ENCODE measurements around the gene ADH5. TPM values are rescaled to one million over a fixed set of nuclear protein-coding genes. Genes with fewer than 3 reads are reported as not detected.

ADH5 gene
- total RNA-seq, 4 donors from 2014 or later: 220 to 333 (median 251) TPM

DNA sequence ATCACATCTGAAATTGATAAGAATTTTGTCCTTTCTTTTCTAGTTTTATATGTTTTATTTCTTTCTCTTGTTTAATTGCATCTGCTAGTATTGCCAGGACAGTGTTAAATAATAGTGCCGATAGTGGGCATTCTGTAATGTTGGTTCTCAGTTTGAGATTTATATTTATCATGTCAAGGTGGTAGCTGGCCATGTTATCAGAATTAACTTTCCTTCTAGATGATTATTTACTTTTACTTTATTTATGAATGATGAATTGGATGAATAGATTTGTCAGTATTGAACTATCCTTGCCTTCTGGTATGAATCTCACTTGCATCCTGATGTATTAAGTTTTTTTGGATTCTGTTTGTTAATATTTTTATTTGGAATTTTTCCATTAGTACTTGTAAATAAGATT lies 50.4 kb downstream of the ADH5 start:
- TF ChIP-seq, protein P1, sequence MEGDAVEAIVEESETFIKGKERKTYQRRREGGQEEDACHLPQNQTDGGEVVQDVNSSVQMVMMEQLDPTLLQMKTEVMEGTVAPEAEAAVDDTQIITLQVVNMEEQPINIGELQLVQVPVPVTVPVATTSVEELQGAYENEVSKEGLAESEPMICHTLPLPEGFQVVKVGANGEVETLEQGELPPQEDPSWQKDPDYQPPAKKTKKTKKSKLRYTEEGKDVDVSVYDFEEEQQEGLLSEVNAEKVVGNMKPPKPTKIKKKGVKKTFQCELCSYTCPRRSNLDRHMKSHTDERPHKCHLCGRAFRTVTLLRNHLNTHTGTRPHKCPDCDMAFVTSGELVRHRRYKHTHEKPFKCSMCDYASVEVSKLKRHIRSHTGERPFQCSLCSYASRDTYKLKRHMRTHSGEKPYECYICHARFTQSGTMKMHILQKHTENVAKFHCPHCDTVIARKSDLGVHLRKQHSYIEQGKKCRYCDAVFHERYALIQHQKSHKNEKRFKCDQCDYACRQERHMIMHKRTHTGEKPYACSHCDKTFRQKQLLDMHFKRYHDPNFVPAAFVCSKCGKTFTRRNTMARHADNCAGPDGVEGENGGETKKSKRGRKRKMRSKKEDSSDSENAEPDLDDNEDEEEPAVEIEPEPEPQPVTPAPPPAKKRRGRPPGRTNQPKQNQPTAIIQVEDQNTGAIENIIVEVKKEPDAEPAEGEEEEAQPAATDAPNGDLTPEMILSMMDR (IDR thresholded peaks at IDR 0.05; ENCODE audit: low read depth): no peak

DNA sequence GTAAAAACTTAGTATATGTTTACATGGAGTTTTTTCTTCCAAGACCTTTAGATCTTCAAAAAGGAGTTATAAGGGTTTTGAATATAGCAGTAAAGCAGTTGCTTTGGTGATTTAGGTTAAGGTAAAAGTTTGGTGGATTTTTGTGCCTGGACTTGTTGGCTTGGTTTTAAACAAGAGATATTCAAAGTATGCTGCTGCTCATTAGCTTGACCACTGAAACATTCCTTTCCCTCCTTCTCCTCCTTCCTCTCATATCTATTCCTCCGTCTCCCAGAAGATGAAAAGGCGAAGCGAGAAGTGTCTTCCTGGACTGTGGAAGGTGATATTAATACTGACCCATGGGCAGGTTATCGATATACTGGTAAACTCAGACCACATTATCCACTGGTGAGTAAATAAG lies 54.6 kb downstream of the ADH5 start:
- TF ChIP-seq, protein P1 (IDR thresholded peaks at IDR 0.05; ENCODE audit: low read depth): no peak

DNA sequence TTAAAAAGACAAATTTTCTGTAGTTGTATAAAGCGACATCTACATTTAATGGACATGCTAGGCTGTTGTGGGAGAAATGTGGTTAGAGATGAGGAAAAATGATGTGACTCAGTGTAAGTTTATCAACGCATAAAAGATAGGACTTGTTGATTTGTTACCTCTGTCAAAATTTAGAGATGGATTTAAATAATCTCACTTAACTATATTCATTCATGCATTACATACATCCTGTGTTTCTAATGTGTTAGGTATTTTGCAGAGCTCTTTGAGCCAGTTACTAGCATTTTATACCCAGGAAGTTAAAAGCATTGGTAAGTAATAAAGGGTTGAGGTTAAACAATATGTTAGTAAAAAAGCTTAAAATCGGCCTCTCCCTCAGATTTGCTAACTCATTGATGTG lies 58.7 kb downstream of the ADH5 start:
- TF ChIP-seq, protein P1 (IDR thresholded peaks at IDR 0.05; ENCODE audit: low read depth): no peak

DNA sequence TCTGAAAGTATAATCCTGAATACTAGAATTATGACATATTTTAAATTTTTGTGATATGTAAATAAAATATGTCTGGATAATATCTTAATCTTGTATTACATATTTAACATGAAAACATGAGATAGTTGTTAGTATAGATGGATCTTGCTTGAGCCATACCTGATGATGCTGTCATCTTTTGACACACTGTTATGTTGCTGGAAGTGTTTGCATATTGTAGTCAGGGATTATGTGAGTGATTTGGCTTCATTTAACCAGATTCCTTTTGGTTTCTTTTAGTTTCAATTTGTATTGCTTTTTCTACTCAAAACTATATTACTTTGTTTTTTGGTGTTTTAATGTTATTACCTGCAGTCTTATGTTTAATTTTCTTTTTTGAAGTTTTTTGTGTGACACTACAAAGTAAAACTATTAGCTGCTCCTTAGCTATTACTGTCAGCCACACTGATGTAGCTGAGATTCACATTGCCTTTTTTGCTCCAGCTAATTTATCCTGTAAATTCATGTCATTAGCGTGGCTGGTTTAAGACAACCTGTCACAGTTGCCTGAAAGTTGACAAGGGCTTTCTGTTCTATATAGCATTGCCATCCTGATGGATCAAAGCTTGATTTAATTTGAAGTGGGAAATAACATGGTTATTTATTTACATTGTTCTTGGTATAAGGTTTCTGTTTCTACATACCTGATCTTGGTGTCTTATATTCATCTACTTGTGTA lies 59.4 kb downstream of the ADH5 start:
- TF ChIP-seq, protein P1 (IDR thresholded peaks at IDR 0.05; ENCODE audit: low read depth): no peak

DNA sequence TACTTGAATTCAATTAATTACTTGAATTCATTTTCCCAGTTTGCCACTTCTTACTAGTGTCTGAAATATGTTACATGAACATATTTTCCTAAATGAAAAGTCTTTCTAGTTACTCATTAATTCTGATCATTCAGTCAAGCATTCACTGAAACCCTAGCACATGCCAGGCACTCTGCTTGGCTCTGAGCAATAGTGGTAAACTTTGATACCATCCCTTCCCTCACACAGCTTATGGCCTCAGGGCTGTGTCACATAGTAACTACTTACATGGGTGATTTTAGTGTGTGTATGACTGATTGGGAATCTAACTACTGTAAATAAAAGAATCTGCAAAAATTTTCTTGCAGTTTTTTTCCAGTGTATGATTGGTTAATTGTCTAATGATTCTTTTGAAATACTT lies 60.4 kb downstream of the ADH5 start:
- TF ChIP-seq, protein P1 (IDR thresholded peaks at IDR 0.05; ENCODE audit: low read depth): no peak

DNA sequence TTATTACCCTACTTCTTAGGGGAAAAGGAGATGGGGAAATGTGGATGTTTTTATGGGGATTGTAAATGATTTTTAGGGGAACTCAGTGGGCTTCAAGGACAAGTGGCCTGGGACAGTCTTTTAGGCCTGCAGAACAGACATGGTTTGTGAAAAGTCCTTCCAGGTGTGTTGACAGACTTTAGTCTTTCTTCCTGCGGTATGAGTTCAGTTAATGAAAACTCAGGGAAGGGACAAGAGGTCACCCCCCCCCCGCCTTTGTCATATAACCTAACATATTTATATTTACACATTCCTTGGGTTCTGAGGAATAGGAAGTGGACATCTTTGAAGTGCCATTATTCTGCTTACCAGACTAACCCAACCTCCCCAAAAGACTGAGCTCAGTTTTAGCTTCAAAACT lies 61.3 kb downstream of the ADH5 start:
- TF ChIP-seq, protein P1 (IDR thresholded peaks at IDR 0.05; ENCODE audit: low read depth): no peak

DNA sequence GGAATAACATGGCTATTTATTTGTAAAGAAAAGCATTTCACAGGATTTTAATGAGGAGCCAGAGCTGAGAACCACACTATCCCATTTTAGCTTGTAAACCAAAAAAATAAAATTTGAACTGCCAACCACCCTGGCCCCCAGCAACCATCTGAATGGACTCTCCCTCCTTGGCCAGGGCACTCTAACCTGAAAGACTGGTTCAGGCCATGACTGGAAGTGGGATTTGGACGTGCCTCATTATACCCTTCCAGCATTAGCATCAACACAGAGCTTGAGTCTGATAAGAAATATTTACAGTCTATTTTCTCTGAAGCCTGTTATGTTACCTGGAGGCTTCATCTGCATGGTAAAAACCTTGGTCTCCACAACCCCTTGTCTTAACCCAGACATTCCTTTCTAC lies 63.1 kb downstream of the ADH5 start:
- TF ChIP-seq, protein P1 (IDR thresholded peaks at IDR 0.05; ENCODE audit: low read depth): no peak
